Measurements from ENCODE around the gene ANG. TPM values are rescaled to one million over a fixed set of nuclear protein-coding genes. Genes with fewer than 3 reads are reported as not detected.
"Not testable (repeated sequence)": the region's sequence is repeated elsewhere in the genome, so short reads cannot be mapped to it uniquely, and the experiment has no call there.

The ANG gene
- 0.59 TPM for polyA plus RNA-seq (2013, experiment 1 of 4)
- 0.50 TPM for polyA plus RNA-seq (2013, experiment 2 of 4)
- 1.5 TPM for polyA plus RNA-seq (2013, experiment 3 of 4)
- polyA plus RNA-seq (2013, experiment 4 of 4), result 1.3 TPM

DNA sequence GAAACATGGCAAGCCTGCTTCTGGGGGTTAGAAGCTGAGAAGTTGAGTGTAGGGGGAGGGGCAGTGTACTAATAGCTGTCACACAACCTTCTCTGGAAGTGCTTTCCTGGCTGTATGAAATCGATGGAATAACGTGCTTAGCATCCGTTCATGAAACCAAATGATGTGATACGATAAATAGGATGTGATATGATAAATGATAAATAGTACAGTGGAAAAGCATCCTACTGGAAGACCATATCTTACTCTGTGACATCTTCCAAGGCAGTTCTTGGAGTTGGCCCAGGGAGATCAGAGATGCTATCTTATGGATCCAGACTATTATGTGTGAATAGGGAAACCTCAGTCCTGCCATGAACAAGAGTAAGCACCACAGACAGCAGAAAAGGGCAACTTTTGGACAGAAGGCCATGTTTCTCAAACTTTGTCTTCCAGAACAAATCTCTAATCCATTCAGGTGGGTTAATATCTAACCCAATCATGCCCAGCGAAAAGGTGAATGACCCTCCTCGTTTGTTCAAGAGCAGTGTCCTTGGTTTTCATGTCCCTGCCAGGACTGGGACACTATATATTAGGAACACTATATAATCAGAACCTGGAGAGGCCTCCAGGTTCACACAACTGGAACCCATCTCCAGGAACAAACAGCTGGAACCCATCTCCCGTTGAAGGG is at the start of gene ANG:
Gene ANG, plus strand, starts transcription at position 598 of the 673 bp plus-strand sequence. CDS start 4,801 bp downstream, outside the sequence.
- Histone ChIP-seq H3K27me3 (ENCODE audit: control insufficient read depth, insufficient read depth, low read length, poor library complexity, severe bottlenecking) (peaks cover 9% of the 10 kb centered on the region), H3K27ac (ENCODE audit: insufficient read depth, low read depth, low read length, poor library complexity, severe bottlenecking) (no peak within 1 kb of the TSS), H3K9me3 (ENCODE audit: control insufficient read depth, low read length) (no peaks in the 10 kb centered on the region), H3K4me1 (ENCODE audit: control insufficient read depth, insufficient read depth, low read length) (no peaks in the 10 kb centered on the region), H3K36me3 (ENCODE audit: control insufficient read depth, insufficient read depth, low read length) (no peaks in the 10 kb centered on the region), H3K4me3 (ENCODE audit: insufficient read depth, low read depth, low read length) (no peak within 1 kb of the TSS)
- WGBS, 2 experiments, result 66 to 67% methylated on average over 7 of the region's 7 CpGs

DNA sequence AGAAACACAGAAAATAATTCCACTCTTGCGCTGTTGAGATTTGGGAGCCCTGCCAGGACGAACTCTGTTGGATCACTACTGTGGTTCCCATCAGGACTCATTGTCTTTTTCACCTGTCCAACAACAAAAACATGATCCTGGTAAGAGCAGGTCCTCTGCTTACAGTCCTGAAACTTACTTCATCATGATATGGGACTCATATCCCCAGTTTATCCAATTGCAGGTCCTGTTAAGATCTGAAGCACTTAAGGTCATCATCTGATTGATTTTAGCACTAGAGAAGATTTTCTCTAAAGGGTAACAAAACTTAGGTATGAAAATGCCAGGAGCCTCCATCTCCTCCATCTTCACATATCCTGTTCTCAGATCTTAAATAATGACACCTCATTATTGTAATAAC is 47.0 kb upstream of the ANG start, which contains the start of gene OR6S1:
Gene OR6S1, minus strand, starts transcription at position 101 of the 400 bp plus-strand sequence. Its CDS starts 0 bp downstream, at position 101.
- 84 to 97% methylated on average over 2 of the region's 2 CpGs for WGBS, 2 experiments
- Histone ChIP-seq H3K9me3 (ENCODE audit: control insufficient read depth, low read length) (no peaks in the 10 kb centered on the region), H3K4me3 (ENCODE audit: insufficient read depth, low read depth, low read length) (no peak within 1 kb of the TSS), H3K4me1 (ENCODE audit: control insufficient read depth, insufficient read depth, low read length) (no peaks in the 10 kb centered on the region), H3K27me3 (ENCODE audit: control insufficient read depth, insufficient read depth, low read length, poor library complexity, severe bottlenecking) (no peaks in the 10 kb centered on the region), H3K27ac (ENCODE audit: insufficient read depth, low read depth, low read length, poor library complexity, severe bottlenecking) (no peak within 1 kb of the TSS), H3K36me3 (ENCODE audit: control insufficient read depth, insufficient read depth, low read length) (no peaks in the 10 kb centered on the region)

DNA sequence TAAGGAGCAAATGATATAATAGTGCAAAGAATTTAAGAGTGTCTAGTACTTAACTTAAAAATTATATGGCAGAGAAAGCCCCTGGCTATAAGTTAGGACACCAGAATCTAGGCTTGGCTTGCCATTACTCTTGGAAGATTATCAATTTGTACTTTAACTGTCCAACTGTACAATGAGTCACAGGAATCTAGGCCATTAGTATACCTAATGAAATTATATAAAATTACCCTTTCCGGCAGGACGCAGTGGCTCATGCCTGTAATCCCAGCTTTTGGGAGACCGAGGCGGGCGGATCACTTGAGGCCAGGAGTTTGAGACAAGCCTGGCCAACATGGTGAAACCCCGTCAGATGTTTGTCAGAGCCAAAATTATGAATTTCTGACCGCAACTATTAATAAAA is 46.4 kb upstream of the ANG start:
- Histone ChIP-seq H3K27ac (ENCODE audit: insufficient read depth, low read depth, low read length, poor library complexity, severe bottlenecking) (no peak overlapping the region), H3K36me3 (ENCODE audit: control insufficient read depth, insufficient read depth, low read length) (no peaks in the 10 kb centered on the region), H3K4me1 (ENCODE audit: control insufficient read depth, insufficient read depth, low read length) (no peaks in the 10 kb centered on the region), H3K9me3 (ENCODE audit: control insufficient read depth, low read length) (no peaks in the 10 kb centered on the region), H3K27me3 (ENCODE audit: control insufficient read depth, insufficient read depth, low read length, poor library complexity, severe bottlenecking) (no peaks in the 10 kb centered on the region), H3K4me3 (ENCODE audit: insufficient read depth, low read depth, low read length) (no peak overlapping the region)
- 93 to 95% methylated on average over 6 to 7 of the region's 7 CpGs for WGBS, 2 experiments

DNA sequence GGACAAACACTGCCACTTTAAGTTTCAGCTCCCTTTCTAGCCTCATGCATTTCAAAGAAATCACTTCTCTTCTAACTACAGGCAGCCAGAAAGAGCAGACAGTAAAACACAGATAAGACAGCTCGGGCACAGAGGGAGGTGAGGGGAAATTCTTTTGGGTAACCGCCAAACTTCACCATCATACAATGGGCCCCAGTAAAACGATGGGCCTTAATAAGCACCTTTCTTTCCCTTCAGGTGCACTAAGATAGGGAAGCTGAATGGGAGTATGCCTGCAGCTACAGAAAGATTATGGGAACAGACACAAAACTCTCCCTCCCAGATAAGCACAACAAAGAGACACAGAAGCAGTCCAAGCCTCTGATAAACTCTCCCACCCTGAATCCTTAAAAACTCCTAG is 45.8 kb upstream of the ANG start:
- not testable (repeated sequence) for H3K36me3 ChIP-seq (ENCODE audit: control insufficient read depth, insufficient read depth, low read length); H3K27ac ChIP-seq (ENCODE audit: insufficient read depth, low read depth, low read length, poor library complexity, severe bottlenecking); H3K4me3 ChIP-seq (ENCODE audit: insufficient read depth, low read depth, low read length); H3K9me3 ChIP-seq (ENCODE audit: control insufficient read depth, low read length); H3K27me3 ChIP-seq (ENCODE audit: control insufficient read depth, insufficient read depth, low read length, poor library complexity, severe bottlenecking); H3K4me1 ChIP-seq (ENCODE audit: control insufficient read depth, insufficient read depth, low read length)
- 49 to 65% methylated on average over 3 of the region's 3 CpGs for WGBS, 2 experiments

DNA sequence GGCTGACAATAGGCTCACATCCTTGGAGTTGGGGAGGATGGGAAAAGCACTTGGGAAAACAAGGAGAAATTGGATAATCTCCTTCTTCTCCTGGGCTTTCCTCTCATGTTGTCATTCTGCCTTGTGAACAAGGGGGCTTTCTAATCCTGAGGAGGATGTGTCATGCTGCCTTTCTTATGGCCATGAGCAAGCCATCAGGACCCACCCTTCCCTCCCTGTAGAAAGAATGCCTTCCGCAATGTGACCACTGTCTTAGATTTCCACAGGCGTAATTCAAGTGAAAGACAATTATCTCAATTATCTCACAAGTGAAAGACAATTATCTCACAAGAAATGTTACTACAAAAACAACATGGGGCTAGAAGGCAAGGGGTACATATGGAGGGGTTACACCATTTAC is 44.0 kb upstream of the ANG start:
- 83 to 95% methylated on average over 2 of the region's 2 CpGs for WGBS, 2 experiments

DNA sequence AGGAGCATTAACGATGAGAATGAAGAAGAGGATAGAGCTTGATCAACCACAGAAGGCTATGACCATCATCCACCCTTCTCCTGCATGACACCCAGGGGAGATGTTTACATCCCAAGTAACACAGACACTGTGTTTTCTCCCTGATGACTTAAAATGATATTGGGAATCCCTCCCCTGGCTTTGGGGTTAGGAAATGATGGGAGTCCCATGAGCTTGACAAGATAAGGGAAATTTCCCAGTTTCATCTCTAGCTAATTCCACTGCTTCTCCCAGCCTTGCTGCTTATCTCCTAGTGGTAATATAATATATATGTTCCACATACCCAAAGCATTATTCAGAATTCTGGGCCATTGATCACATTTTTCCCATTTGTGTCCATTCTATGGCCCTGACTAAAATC is 43.1 kb upstream of the ANG start:
- Histone ChIP-seq H3K36me3 (ENCODE audit: control insufficient read depth, insufficient read depth, low read length) (no peaks in the 10 kb centered on the region), H3K27me3 (ENCODE audit: control insufficient read depth, insufficient read depth, low read length, poor library complexity, severe bottlenecking) (no peaks in the 10 kb centered on the region), H3K9me3 (ENCODE audit: control insufficient read depth, low read length) (no peaks in the 10 kb centered on the region), H3K27ac (ENCODE audit: insufficient read depth, low read depth, low read length, poor library complexity, severe bottlenecking) (no peak overlapping the region), H3K4me1 (ENCODE audit: control insufficient read depth, insufficient read depth, low read length) (no peaks in the 10 kb centered on the region), H3K4me3 (ENCODE audit: insufficient read depth, low read depth, low read length) (no peak overlapping the region)
- WGBS, 2 experiments, result 88 to 100% methylated on average over 1 of the region's 1 CpG

More for the DNA sequence above, 44.0 kb upstream of the ANG start:
- Histone ChIP-seq H3K9me3 (ENCODE audit: control insufficient read depth, low read length) (no peaks in the 10 kb centered on the region), H3K4me1 (ENCODE audit: control insufficient read depth, insufficient read depth, low read length) (no peaks in the 10 kb centered on the region), H3K4me3 (ENCODE audit: insufficient read depth, low read depth, low read length) (no peak overlapping the region), H3K27ac (ENCODE audit: insufficient read depth, low read depth, low read length, poor library complexity, severe bottlenecking) (no peak overlapping the region), H3K27me3 (ENCODE audit: control insufficient read depth, insufficient read depth, low read length, poor library complexity, severe bottlenecking) (no peaks in the 10 kb centered on the region), H3K36me3 (ENCODE audit: control insufficient read depth, insufficient read depth, low read length) (no peaks in the 10 kb centered on the region)

DNA sequence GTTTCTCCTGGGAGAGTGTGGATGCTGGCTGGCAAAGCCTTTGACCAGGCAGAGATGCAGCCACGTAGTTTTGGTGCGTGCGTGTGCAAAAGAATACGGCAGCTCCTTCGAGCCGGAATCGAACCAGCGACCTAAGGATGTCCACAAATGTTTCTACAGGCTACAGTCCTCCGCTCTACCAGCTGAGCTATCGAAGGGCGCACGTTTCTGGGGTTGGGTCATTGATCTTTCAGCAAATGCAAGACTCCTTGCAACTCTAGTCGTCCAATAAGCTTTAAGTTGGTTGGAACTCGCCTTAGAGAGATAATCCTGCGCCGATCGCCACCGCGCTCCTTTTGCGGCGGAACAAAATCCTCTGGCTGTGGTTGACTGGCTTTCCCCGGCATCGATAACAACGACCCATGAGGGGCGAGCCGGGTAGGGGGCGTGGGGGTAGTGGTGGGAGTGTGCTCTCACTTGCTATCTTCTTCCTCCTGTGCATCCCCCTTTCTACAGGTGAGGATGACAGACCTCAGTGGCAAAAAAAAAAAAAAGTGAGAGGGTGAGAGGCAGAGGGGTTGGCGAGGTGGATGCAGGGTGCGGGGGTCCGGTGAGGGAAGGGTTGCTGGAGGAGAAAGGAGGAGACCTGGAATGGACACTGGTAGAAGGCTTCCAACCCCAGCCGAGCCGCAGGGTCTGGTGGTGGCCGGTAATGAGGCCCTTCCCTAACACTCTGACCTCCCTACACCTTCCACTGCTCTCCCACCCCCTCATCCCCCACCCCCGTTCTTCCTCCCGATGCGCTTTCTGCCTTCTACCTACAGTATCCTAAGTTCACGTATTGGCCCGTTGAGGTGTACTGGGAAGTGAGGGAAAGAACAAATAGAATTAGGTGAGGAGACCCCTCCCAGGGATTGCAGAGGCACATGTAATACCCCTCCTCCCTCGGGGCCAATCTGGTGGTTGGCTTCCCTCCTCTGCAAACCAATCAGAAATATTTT is 35.3 kb upstream of the ANG start:
- Histone ChIP-seq H3K4me3 (ENCODE audit: insufficient read depth, low read depth, low read length) (peak overlapping the region; percentile 41), H3K27ac (ENCODE audit: insufficient read depth, low read depth, low read length, poor library complexity, severe bottlenecking) (no peak overlapping the region), H3K27me3 (ENCODE audit: control insufficient read depth, insufficient read depth, low read length, poor library complexity, severe bottlenecking) (peaks cover 66% of the 10 kb centered on the region)

DNA sequence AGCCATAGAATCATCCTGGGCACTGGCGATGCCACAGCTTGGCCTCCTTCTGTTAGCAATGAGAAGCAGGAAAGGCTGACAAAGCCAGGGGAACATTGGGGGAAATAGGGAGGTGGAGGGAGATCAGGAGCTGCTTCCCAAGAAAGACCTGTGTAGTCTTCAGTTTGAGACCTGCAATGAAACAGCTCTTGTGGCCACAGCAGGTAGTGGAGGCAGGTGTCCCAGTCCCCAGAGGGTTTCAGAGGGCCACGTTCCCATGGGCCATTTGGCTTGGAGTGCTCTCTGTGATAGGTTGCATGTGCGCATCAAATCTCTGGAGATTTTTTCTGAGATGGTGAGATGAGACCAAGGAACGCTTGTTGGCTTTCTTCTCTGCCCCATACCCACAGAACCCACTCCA is 32.7 kb upstream of the ANG start:
- Histone ChIP-seq H3K4me3 (ENCODE audit: insufficient read depth, low read depth, low read length) (no peak overlapping the region), H3K36me3 (ENCODE audit: control insufficient read depth, insufficient read depth, low read length) (no peaks in the 10 kb centered on the region), H3K9me3 (ENCODE audit: control insufficient read depth, low read length) (no peaks in the 10 kb centered on the region), H3K27me3 (ENCODE audit: control insufficient read depth, insufficient read depth, low read length, poor library complexity, severe bottlenecking) (peaks cover 81% of the 10 kb centered on the region), H3K4me1 (ENCODE audit: control insufficient read depth, insufficient read depth, low read length) (no peaks in the 10 kb centered on the region), H3K27ac (ENCODE audit: insufficient read depth, low read depth, low read length, poor library complexity, severe bottlenecking) (no peak overlapping the region)
- WGBS, 2 experiments, result 88 to 89% methylated on average over 4 of the region's 4 CpGs

More for the DNA sequence above, 35.3 kb upstream of the ANG start:
- WGBS, 2 experiments, result 1% methylated on average over 34 to 37 of the region's 39 CpGs
- Histone ChIP-seq H3K4me1 (ENCODE audit: control insufficient read depth, insufficient read depth, low read length) (no peaks in the 10 kb centered on the region), H3K36me3 (ENCODE audit: control insufficient read depth, insufficient read depth, low read length) (no peaks in the 10 kb centered on the region), H3K9me3 (ENCODE audit: control insufficient read depth, low read length) (no peaks in the 10 kb centered on the region)

DNA sequence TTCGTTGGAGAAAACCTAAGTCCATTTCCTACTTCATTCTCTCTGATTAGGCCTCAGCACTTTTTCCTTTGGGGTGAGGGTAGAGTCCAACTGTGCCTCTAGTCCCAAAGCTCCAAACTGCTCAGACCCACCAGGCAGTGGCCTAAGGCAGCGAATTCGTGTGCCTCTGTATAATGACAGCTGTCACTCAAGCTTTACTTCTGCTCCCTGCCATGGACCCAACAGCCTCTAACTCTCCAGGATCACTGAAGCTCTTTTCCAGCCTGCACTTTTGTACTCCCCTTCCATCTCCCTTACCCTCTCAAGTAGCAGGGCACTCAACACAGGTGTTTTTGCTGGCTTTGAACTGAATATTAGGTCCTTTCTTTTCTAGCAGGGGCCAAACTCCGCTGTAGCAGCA is 32.3 kb upstream of the ANG start:
- Histone ChIP-seq H3K4me1 (ENCODE audit: control insufficient read depth, insufficient read depth, low read length) (no peaks in the 10 kb centered on the region), H3K27me3 (ENCODE audit: control insufficient read depth, insufficient read depth, low read length, poor library complexity, severe bottlenecking) (peaks cover 82% of the 10 kb centered on the region), H3K36me3 (ENCODE audit: control insufficient read depth, insufficient read depth, low read length) (no peaks in the 10 kb centered on the region), H3K27ac (ENCODE audit: insufficient read depth, low read depth, low read length, poor library complexity, severe bottlenecking) (no peak overlapping the region), H3K4me3 (ENCODE audit: insufficient read depth, low read depth, low read length) (no peak overlapping the region), H3K9me3 (ENCODE audit: control insufficient read depth, low read length) (no peaks in the 10 kb centered on the region)
- WGBS, 2 experiments, result 88 to 89% methylated on average over 4 of the region's 4 CpGs

Measured in ectodermal cell (in vitro differentiated cells).